H1 (cell line): Measurements from ENCODE around the gene MDK. TPM values are rescaled to one million over a fixed set of nuclear protein-coding genes. Genes with fewer than 3 reads are reported as not detected.

Experiments
- BACH1 ChIP-seq: IDR thresholded peaks from 2 replicates; pipeline ENCODE4 v1.6.1; 2012; ENCODE audit warnings: low read length, improper control_type of control experiment
- CBX8 ChIP-seq: fragments of 300-800, 300-1000 bp; sonication (generic); IDR thresholded peaks from 2 replicates; pipeline ENCODE4 v1.7.1; 2016; ENCODE audit warnings: low read depth, low read length, borderline replicate concordance
- CHD1 ChIP-seq: IDR thresholded peaks from 2 replicates; pipeline ENCODE4 v1.6.1; 2012; ENCODE audit warnings: low read depth, low read length, improper control_type of control experiment
- CREB1 ChIP-seq: IDR thresholded peaks from 2 replicates; pipeline ENCODE4 v1.6.1; 2012; ENCODE audit warnings: inconsistent platforms
- GABPA ChIP-seq: IDR thresholded peaks from 2 replicates; pipeline ENCODE4 v1.6.1; 2011; ENCODE audit warnings: mild to moderate bottlenecking, low read length, moderate library complexity, borderline replicate concordance; ENCODE audit not compliant: insufficient read depth
- JUN ChIP-seq: IDR thresholded peaks from 2 replicates; pipeline ENCODE4 v1.6.1; 2011; ENCODE audit warnings: low read depth, mild to moderate bottlenecking, improper control_type of control experiment, low read length
- KDM1A ChIP-seq: fragments of 200-600, 300-600 bp; sonication (generic); IDR thresholded peaks from 2 replicates; pipeline ENCODE4 v1.7.1; 2016; ENCODE audit warnings: mild to moderate bottlenecking, low read length, borderline replicate concordance
- KDM5A ChIP-seq: fragments of 200-600 bp; IDR thresholded peaks from 2 replicates; pipeline ENCODE4 v1.7.1; 2012; ENCODE audit warnings: mild to moderate bottlenecking, low read length, inconsistent platforms, mixed read lengths
- MAFK ChIP-seq: IDR thresholded peaks from 2 replicates; pipeline ENCODE4 v1.6.1; 2012; ENCODE audit warnings: low read depth, mild to moderate bottlenecking, improper control_type of control experiment, low read length
- NRF1 ChIP-seq: IDR thresholded peaks from 2 replicates; pipeline ENCODE4 v1.6.1; 2011; ENCODE audit warnings: mild to moderate bottlenecking, low read depth, low read length, improper control_type of control experiment
- POLR2A ChIP-seq, 2 experiments: IDR thresholded peaks; 1 replicate in 1 of 2; 2 replicates in 1 of 2; pipeline ENCODE4 v1.6.1; 2011; ENCODE audit warnings: low read depth in 2 of 2, low read length in 2 of 2, mild to moderate bottlenecking in 2 of 2; ENCODE audit errors: control extremely low read depth in 1 of 2
- RBBP5 ChIP-seq: IDR thresholded peaks from 2 replicates; pipeline ENCODE4 v1.7.1; 2012; ENCODE audit warnings: low read depth, mild to moderate bottlenecking, inconsistent platforms, low read length, moderate library complexity, borderline replicate concordance
- RNF2 ChIP-seq: fragments of 200-900, 300-1000 bp; sonication (generic); IDR thresholded peaks from 2 replicates; pipeline ENCODE4 v1.7.1; 2016; ENCODE audit warnings: borderline replicate concordance, low read depth, mild to moderate bottlenecking, antibody characterized with exemption, low read length; ENCODE audit not compliant: poor library complexity, severe bottlenecking; ENCODE audit errors: missing control alignments
- SIRT6 ChIP-seq: IDR thresholded peaks from one replicate; pipeline ENCODE4 v1.7.1; 2012; ENCODE audit warnings: low read length, inconsistent platforms
- SRF ChIP-seq: IDR thresholded peaks from 2 replicates; pipeline ENCODE4 v1.6.1; 2011; ENCODE audit warnings: mild to moderate bottlenecking, low read depth, low read length, moderate library complexity
- SUZ12 ChIP-seq: fragments of 200-600 bp; sonication (generic); IDR thresholded peaks from 2 replicates; pipeline ENCODE4 v1.6.1; 2012; ENCODE audit warnings: mild to moderate bottlenecking, inconsistent platforms, low read length, moderate library complexity, mixed read lengths
- TAF7 ChIP-seq: optimal IDR thresholded peaks from 2 replicates; pipeline ENCODE3; 2011; ENCODE audit warnings: low read depth, mild to moderate bottlenecking, inconsistent platforms, low read length, moderate library complexity, borderline replicate concordance
- TBP ChIP-seq: IDR thresholded peaks from 2 replicates; pipeline ENCODE4 v1.6.1; 2011; ENCODE audit warnings: low read depth, low read length, improper control_type of control experiment
- TCF12 ChIP-seq: IDR thresholded peaks from 2 replicates; pipeline ENCODE4 v1.6.1; 2011; ENCODE audit warnings: low read depth, mild to moderate bottlenecking, low read length
- YY1 ChIP-seq: IDR thresholded peaks from 2 replicates; pipeline ENCODE4 v1.6.1; 2011; ENCODE audit warnings: low read depth, mild to moderate bottlenecking, low read length
- ZNF274 ChIP-seq: IDR thresholded peaks from 2 replicates; pipeline ENCODE4 v1.7.0; 2012; ENCODE audit warnings: low read length, borderline replicate concordance; ENCODE audit errors: extremely low read depth
- polyA plus RNA-seq, 7 experiments: library from polyadenylated mRNA; depleted of rRNA in 3 of 7; stranded (reverse) in 5 of 7; unstranded in 2 of 7; fragments of >200 nt in 5 of 7; fragments of 200-250 nt in 2 of 7; gene quantifications; 1 replicate in 5 of 7; 2 replicates in 1 of 7; 4 replicates in 1 of 7; pipeline versions ENCODE4 v1.2.1 to v1.2.3, GENCODE V29; 2011 to 2013; ENCODE audit warnings: missing spikeins in 2 of 7, mixed read lengths in 2 of 7
- total RNA-seq: library from RNA; stranded (reverse); fragmentation: NEBNext Ultra II Directional; extraction: Animal tissue kit (Norgen Biotek cat#: 25700); gene quantifications from 2 replicates; pipeline ENCODE4 v1.2.1, GENCODE V29; 2021
- TF ChIP-seq, protein P1 (sequence below): IDR thresholded peaks from 2 replicates; pipeline ENCODE4 v1.6.1; 2011; ENCODE audit warnings: low read depth, mild to moderate bottlenecking, low read length; ENCODE audit not compliant: insufficient read depth
- TF ChIP-seq, protein P2 (sequence below): IDR thresholded peaks from 2 replicates; pipeline ENCODE4 v1.6.1; 2012; ENCODE audit warnings: inconsistent platforms
- TF ChIP-seq, protein P3 (sequence below): IDR thresholded peaks from 2 replicates; pipeline ENCODE4 v1.6.1; 2012; ENCODE audit warnings: inconsistent platforms

Gene MDK
- total and polyA plus RNA-seq, 2 of the 8 experiments (the other 6 are each of a cell fraction or from before 2014, with no cell fraction given) = 309 to 606 TPM

DNA sequence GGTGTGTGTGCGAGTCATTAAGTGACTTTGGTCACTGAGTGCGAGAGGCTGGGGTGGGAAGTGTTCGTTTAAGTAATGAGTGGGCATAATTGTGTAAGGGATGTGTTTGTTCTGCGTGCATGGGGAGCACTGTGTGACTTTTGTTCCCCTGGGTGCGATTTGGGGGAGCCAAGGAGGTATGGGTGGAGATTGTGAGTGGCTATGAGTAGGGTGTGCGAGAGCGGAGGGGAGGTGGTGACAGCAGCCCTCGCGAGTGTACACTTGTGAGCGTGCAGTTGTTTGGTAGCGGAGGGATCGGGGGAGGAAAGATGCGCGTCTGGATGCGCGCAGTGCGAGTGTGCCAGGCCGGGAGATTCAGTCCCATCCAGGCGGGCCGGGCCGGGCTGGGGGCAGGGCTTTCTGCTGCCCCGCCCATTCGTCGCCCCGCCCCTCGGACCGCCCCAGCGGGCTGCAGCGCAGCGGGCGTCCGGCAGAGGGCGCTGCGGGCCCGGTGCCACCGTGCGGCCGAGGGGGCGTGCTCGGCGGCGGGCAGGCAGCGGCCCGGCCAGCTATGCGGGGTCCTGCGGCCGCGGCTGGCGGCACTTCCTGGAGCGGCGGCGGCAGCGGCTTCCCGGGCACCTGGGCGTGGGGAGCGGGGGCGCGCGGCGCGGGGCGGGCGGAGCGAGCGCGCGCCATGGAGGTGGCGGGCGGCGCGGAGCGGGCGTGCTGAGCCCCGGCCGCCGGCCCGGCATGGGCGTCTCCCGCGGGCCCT, 34.4 kb upstream of the MDK start, which contains the start of gene DGKZ (continued):
- TF ChIP-seq TAF7 (no peak), MAFK (no peak), KDM1A (no peak), POLR2A (IDR thresholded peaks at IDR 0.05; ENCODE audit: control extremely low read depth in 1 of 2, low read depth in 2 of 2, low read length in 2 of 2) (peak in 1 of 2 experiments; percentile 43; a peak in 1 of 3 replicates), BACH1 (no peak), NRF1 (0 out of 2 replicates have a peak, but pooled peaks have one; percentile 3), RNF2 (no peak), KDM5A (no peak), TCF12 (no peak), GABPA (no peak), CHD1 (no peak), CREB1 (0 out of 2 replicates have a peak, but pooled peaks have one; percentile 20), JUN (no peak), SIRT6 (no peak), SUZ12 (no peak; the same call in 1 of the 2 replicates), RBBP5 (no peak), TBP (peak; percentile 37; the same call in 1 of the 2 replicates), SRF (0 out of 2 replicates have a peak, but pooled peaks have one; percentile 7), ZNF274 (no peak), YY1 (no peak), CBX8 (no peak)
- TF ChIP-seq, protein P1, sequence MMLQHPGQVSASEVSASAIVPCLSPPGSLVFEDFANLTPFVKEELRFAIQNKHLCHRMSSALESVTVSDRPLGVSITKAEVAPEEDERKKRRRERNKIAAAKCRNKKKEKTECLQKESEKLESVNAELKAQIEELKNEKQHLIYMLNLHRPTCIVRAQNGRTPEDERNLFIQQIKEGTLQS = no peak
- TF ChIP-seq, protein P2, sequence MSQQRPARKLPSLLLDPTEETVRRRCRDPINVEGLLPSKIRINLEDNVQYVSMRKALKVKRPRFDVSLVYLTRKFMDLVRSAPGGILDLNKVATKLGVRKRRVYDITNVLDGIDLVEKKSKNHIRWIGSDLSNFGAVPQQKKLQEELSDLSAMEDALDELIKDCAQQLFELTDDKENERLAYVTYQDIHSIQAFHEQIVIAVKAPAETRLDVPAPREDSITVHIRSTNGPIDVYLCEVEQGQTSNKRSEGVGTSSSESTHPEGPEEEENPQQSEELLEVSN = no peak
- TF ChIP-seq, protein P3, sequence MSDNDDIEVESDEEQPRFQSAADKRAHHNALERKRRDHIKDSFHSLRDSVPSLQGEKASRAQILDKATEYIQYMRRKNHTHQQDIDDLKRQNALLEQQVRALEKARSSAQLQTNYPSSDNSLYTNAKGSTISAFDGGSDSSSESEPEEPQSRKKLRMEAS = peak; percentile 65; the same call in 1 of the 2 replicates
